Measurements from ENCODE around the gene PRR33. TPM values are rescaled to one million over a fixed set of nuclear protein-coding genes. Genes with fewer than 3 reads are reported as not detected.
A peak's percentile ranks its signal among the peaks of the same experiment; 100 is the strongest.

The PRR33 gene
- total and polyA plus RNA-seq, 11 donors = 0.08 to 5.1 (median 2.4) TPM

- H3K36me3 ChIP-seq = peaks cover 0 to 53% (median 38%) of the 10 kb centered on the region in 9 donors
- H3K27ac ChIP-seq = peak overlapping the region in 1 of 12 donors; percentile 71
- H3K4me3 ChIP-seq = peak overlapping the region in 1 of 12 donors; percentile 16
- peak in 3 of 5 donors; percentile 30 to 84 (median 41) for DNase-seq
- no peaks in the 10 kb centered on the region for H3K27me3 ChIP-seq
- H3K9me3 ChIP-seq = no peaks in the 10 kb centered on the region
- WGBS, 4 donors = 81 to 92% (median 86%) methylated on average over 20 to 34 of the region's 34 CpGs
- intact Hi-C loops (cut with DNase I) = loop anchor here in 2 of 10 donors (10.0 kb wide), 1 partner anchor 255 kb away; no protein-coding TSS in a partner anchor
- ATAC-seq = peak in 2 of 4 donors; percentile 7 to 25
- H3K4me1 ChIP-seq = peaks cover 0 to 32% (median 0%) of the 10 kb centered on the region in 12 donors
- TF ChIP-seq CTCF (IDR thresholded peaks at IDR 0.05) = no peak
- TF ChIP-seq POLR2A (IDR thresholded peaks at IDR 0.05) = no peak
Observed at GRCh38 chr11:1889224-1889930, 2.3 kb downstream of the PRR33 start.

GRCh38 chr11:1888811-1889210 is 2.9 kb downstream of the PRR33 start:
- peak overlapping the region in 2 of 12 donors; percentile 30 to 71 for H3K27ac ChIP-seq
- no peaks in the 10 kb centered on the region for H3K27me3 ChIP-seq
- peaks cover 0 to 32% (median 0%) of the 10 kb centered on the region in 12 donors for H3K4me1 ChIP-seq
- 87 to 94% (median 93%) methylated on average over 6 of the region's 6 CpGs for WGBS, 4 donors
- peaks cover 0 to 59% (median 38%) of the 10 kb centered on the region in 9 donors for H3K36me3 ChIP-seq
- H3K9me3 ChIP-seq = no peaks in the 10 kb centered on the region
- TF ChIP-seq POLR2A (IDR thresholded peaks at IDR 0.05) = no peak
- TF ChIP-seq CTCF (IDR thresholded peaks at IDR 0.05) = no peak
- peak overlapping the region in 1 of 12 donors; percentile 16 for H3K4me3 ChIP-seq
- ATAC-seq = no peak
- DNase-seq = peak in 2 of 5 donors; percentile 22 to 25
- intact Hi-C loops (cut with DNase I) = loop anchor here in 2 of 10 donors (10.0 kb wide), 1 partner anchor 256 kb away; no protein-coding TSS in a partner anchor

GRCh38 chr11:1888347-1888753 is 3.3 kb downstream of the PRR33 start:
- no peak for TF ChIP-seq CTCF (IDR thresholded peaks at IDR 0.05)
- TF ChIP-seq POLR2A (IDR thresholded peaks at IDR 0.05) = no peak
- H3K36me3 ChIP-seq = peaks cover 0 to 63% (median 38%) of the 10 kb centered on the region in 9 donors
- intact Hi-C loops (cut with DNase I) = loop anchor here in 2 of 10 donors (10.0 kb wide), 1 partner anchor 256 kb away; no protein-coding TSS in a partner anchor
- whole genome bisulfite sequencing, 4 donors = 67 to 86% (median 77%) methylated on average over 6 to 9 of the region's 9 CpGs
- ATAC-seq (no peak), DNase-seq (peak in 2 of 5 donors; percentile 24 to 58)
- no peaks in the 10 kb centered on the region for H3K27me3 ChIP-seq
- H3K4me3 ChIP-seq = no peak overlapping the region
- H3K4me1 ChIP-seq = peaks cover 0 to 32% (median 0%) of the 10 kb centered on the region in 12 donors
- H3K9me3 ChIP-seq = no peaks in the 10 kb centered on the region
- peak overlapping the region in 2 of 12 donors; percentile 30 to 71 for H3K27ac ChIP-seq

Measured in heart left ventricle (tissue), 16 donors.